H1 (cell line): ENCODE data around the gene NDRG4. TPM values are rescaled to one million over a fixed set of nuclear protein-coding genes. Genes with fewer than 3 reads are reported as not detected.

Source experiments
- CTCF ChIA-PET: fragments of 300-600 bp; sonication (Branson Sonifier 250); formaldehyde crosslinking; loops from one replicate; lab custom pipeline; 2021; ENCODE audit not compliant: partially characterized antibody; lab: Charles Lee
- POLR2A ChIA-PET: fragments of 300-600 bp; sonication (Branson Sonifier 250); formaldehyde crosslinking; loops from one replicate; lab custom pipeline; 2021; ENCODE audit warnings: inconsistent platforms; ENCODE audit not compliant: partially characterized antibody; lab: Charles Lee
- DNase-seq, 2 experiments: peaks; one replicate each; pipeline versions ENCODE4 v3.0.0 to v3.0.0-alpha.2; 2010 to 2022; ENCODE audit warnings: low spot score in 2 of 2, low read depth in 1 of 2, mixed read lengths in 1 of 2
- FAIRE-seq: peaks from 2 replicates; lab custom pipeline; 2011; peaks lifted over from hg19 to GRCh38; lab: Jason Lieb, UNC
- H2AFZ ChIP-seq: 2 replicates; pipeline ENCODE4 v1.8.1; 2012; ENCODE audit warnings: low read length, inconsistent platforms
- H2AK5ac ChIP-seq: 2 replicates; pipeline ENCODE4 v1.6.1; 2013; ENCODE audit warnings: low read depth, low read length
- H2BK120ac ChIP-seq: replicated peaks from 2 replicates; pipeline ENCODE3; 2013; ENCODE audit warnings: low read depth, low read length, inconsistent platforms
- H2BK12ac ChIP-seq: 2 replicates; pipeline ENCODE4 v1.6.1; 2013; ENCODE audit warnings: low read depth, low read length
- H2BK15ac ChIP-seq: 2 replicates; pipeline ENCODE4 v1.6.1; 2013; ENCODE audit warnings: low read length
- H2BK20ac ChIP-seq: 2 replicates; pipeline ENCODE4 v1.6.1; 2013; ENCODE audit warnings: low read length
- H2BK5ac ChIP-seq: 2 replicates; pipeline ENCODE4 v1.6.1; 2013; ENCODE audit warnings: low read depth, low read length
- H3K14ac ChIP-seq: 2 replicates; pipeline ENCODE4 v1.6.1; 2013; ENCODE audit warnings: inconsistent platforms; ENCODE audit not compliant: insufficient read length
- H3K18ac ChIP-seq: 2 replicates; pipeline ENCODE4 v1.6.1; 2013; ENCODE audit warnings: low read length; ENCODE audit errors: extremely low read depth
- H3K23ac ChIP-seq: 2 replicates; pipeline ENCODE4 v1.6.1; 2013; ENCODE audit warnings: inconsistent platforms; ENCODE audit not compliant: insufficient read length
- H3K23me2 ChIP-seq: 2 replicates; pipeline ENCODE4 v1.6.1; 2013; ENCODE audit warnings: low read depth, low read length
- H3K27ac ChIP-seq: 2 replicates; pipeline ENCODE4 v1.6.1; 2011; ENCODE audit warnings: low read depth, low read length, inconsistent platforms
- H3K27me3 ChIP-seq, 4 experiments: replicated peaks in 1 of 4; 1 replicate in 1 of 4; 2 replicates in 3 of 4; pipeline versions ENCODE4 v1.6.1 to v1.8.1; 2011 to 2013; ENCODE audit warnings: low read length in 3 of 4, mild to moderate bottlenecking in 3 of 4, inconsistent platforms in 2 of 4, mixed read lengths in 2 of 4, moderate library complexity in 1 of 4; ENCODE audit not compliant: control insufficient read depth in 3 of 4, insufficient read depth in 3 of 4; ENCODE audit errors: extremely low read depth in 1 of 4
- H3K36me3 ChIP-seq, 4 experiments: 2 replicates each; pipeline versions ENCODE4 v1.6.1 to v1.8.1; 2011 to 2013; ENCODE audit warnings: mild to moderate bottlenecking in 4 of 4, low read length in 3 of 4, moderate library complexity in 2 of 4, control low read depth in 1 of 4, inconsistent platforms in 1 of 4; ENCODE audit not compliant: insufficient read depth in 4 of 4, control insufficient read depth in 2 of 4
- H3K4ac ChIP-seq: replicated peaks from 2 replicates; pipeline ENCODE3; 2013; ENCODE audit warnings: low read length, low read depth, mixed read lengths, inconsistent platforms; ENCODE audit not compliant: insufficient read length
- H3K4me1 ChIP-seq, 4 experiments: replicated peaks in 1 of 4; 1 replicate in 1 of 4; 2 replicates in 3 of 4; pipeline versions ENCODE4 v1.6.1 to v1.8.1; 2011 to 2013; ENCODE audit warnings: low read length in 3 of 4, inconsistent platforms in 2 of 4, mixed read lengths in 1 of 4; ENCODE audit not compliant: insufficient read depth in 4 of 4, control insufficient read depth in 3 of 4
- H3K4me2 ChIP-seq, 2 experiments: 2 replicates each; pipeline versions ENCODE4 v1.6.1 to v1.8.1; 2011 to 2013; ENCODE audit warnings: low read depth in 2 of 2, low read length in 2 of 2, control low read depth in 1 of 2, inconsistent platforms in 1 of 2, mild to moderate bottlenecking in 1 of 2; ENCODE audit not compliant: insufficient read depth in 1 of 2
- H3K4me3 ChIP-seq, 4 experiments: fragments of 200-600, 300-600 bp in 1 of 4; sonication (generic), shearing (Covaris generic), sonication (Bioruptor Twin) in 1 of 4; 2 replicates each; pipeline versions ENCODE4 v1.5.1 to v1.8.1; 2011 to 2016; ENCODE audit warnings: low read length in 4 of 4, low read depth in 3 of 4, control low read depth in 2 of 4, inconsistent platforms in 2 of 4, mild to moderate bottlenecking in 2 of 4, mixed read lengths in 1 of 4, moderate library complexity in 1 of 4; ENCODE audit not compliant: insufficient read depth in 2 of 4; ENCODE audit errors: extremely low read depth in 1 of 4
- H3K56ac ChIP-seq: replicated peaks from 2 replicates; pipeline ENCODE3; 2013; ENCODE audit warnings: low read depth, mild to moderate bottlenecking, mixed read lengths, low read length, inconsistent platforms; ENCODE audit not compliant: insufficient read length
- H3K79me1 ChIP-seq: 2 replicates; pipeline ENCODE4 v1.6.1; 2013; ENCODE audit warnings: low read depth, low read length, control low read depth
- H3K79me2 ChIP-seq, 2 experiments: 2 replicates each; pipeline versions ENCODE4 v1.6.1 to v1.8.1; 2012 to 2013; ENCODE audit warnings: low read length in 2 of 2, mild to moderate bottlenecking in 2 of 2, inconsistent platforms in 1 of 2; ENCODE audit not compliant: insufficient read depth in 2 of 2, control insufficient read depth in 1 of 2
- H3K9ac ChIP-seq, 4 experiments: replicated peaks in 1 of 4; 1 replicate in 1 of 4; 2 replicates in 3 of 4; pipeline versions ENCODE4 v1.6.1 to v1.8.1; 2011 to 2013; ENCODE audit warnings: low read depth in 3 of 4, low read length in 3 of 4, control low read depth in 2 of 4, mild to moderate bottlenecking in 2 of 4, moderate library complexity in 2 of 4, inconsistent platforms in 1 of 4; ENCODE audit errors: extremely low read depth in 1 of 4
- H3K9me3 ChIP-seq, 2 experiments: 2 replicates each; pipeline versions ENCODE4 v1.6.1 to v1.8.1; 2012 to 2013; ENCODE audit warnings: mild to moderate bottlenecking in 2 of 2, moderate library complexity in 2 of 2, control low read depth in 1 of 2, inconsistent platforms in 1 of 2, low read depth in 1 of 2, low read length in 1 of 2, mixed read lengths in 1 of 2; ENCODE audit not compliant: insufficient read depth in 2 of 2
- H4K20me1 ChIP-seq, 2 experiments: replicated peaks in 1 of 2; 2 replicates each; pipeline versions ENCODE3 to v1.8.1; 2011 to 2013; ENCODE audit warnings: inconsistent platforms in 2 of 2, low read length in 2 of 2, mild to moderate bottlenecking in 1 of 2; ENCODE audit not compliant: insufficient read depth in 2 of 2, control insufficient read depth in 1 of 2
- H4K5ac ChIP-seq: 2 replicates; pipeline ENCODE4 v1.6.1; 2013; ENCODE audit warnings: low read length, low read depth, mixed read lengths, inconsistent platforms; ENCODE audit not compliant: insufficient read length
- H4K8ac ChIP-seq: 2 replicates; pipeline ENCODE4 v1.8.0; 2013; ENCODE audit warnings: mild to moderate bottlenecking, moderate library complexity, low read length, inconsistent platforms; ENCODE audit not compliant: insufficient read depth; ENCODE audit errors: extremely low read depth
- H4K91ac ChIP-seq: replicated peaks from 2 replicates; pipeline ENCODE3; 2013; ENCODE audit warnings: low read length, mixed read lengths, inconsistent platforms; ENCODE audit not compliant: insufficient read length
- ASH2L ChIP-seq: fragments of 200-600, 300-600 bp; sonication (generic); IDR thresholded peaks from one replicate; pipeline ENCODE4 v1.7.1; 2017; ENCODE audit warnings: low read length
- BACH1 ChIP-seq: IDR thresholded peaks from 2 replicates; pipeline ENCODE4 v1.6.1; 2012; ENCODE audit warnings: low read length, improper control_type of control experiment
- CBX5 ChIP-seq: fragments of 300-800, 300-1000 bp; sonication (generic); IDR thresholded peaks from 2 replicates; pipeline ENCODE4 v1.7.1; 2016; ENCODE audit warnings: antibody characterized with exemption, low read length, low read depth
- CREB1 ChIP-seq: IDR thresholded peaks from 2 replicates; pipeline ENCODE4 v1.6.1; 2012; ENCODE audit warnings: inconsistent platforms
- GABPA ChIP-seq: IDR thresholded peaks from 2 replicates; pipeline ENCODE4 v1.6.1; 2011; ENCODE audit warnings: mild to moderate bottlenecking, low read length, moderate library complexity, borderline replicate concordance; ENCODE audit not compliant: insufficient read depth
- KDM1A ChIP-seq: fragments of 200-600, 300-600 bp; sonication (generic); IDR thresholded peaks from 2 replicates; pipeline ENCODE4 v1.7.1; 2016; ENCODE audit warnings: mild to moderate bottlenecking, low read length, borderline replicate concordance
- PHF8 ChIP-seq: fragments of 200-600 bp; sonication (generic); conservative IDR thresholded peaks from 2 replicates; pipeline ENCODE4 v1.7.1; 2012; ENCODE audit warnings: low read depth, mild to moderate bottlenecking, inconsistent platforms, low read length, moderate library complexity
- POU5F1 ChIP-seq: IDR thresholded peaks from 2 replicates; pipeline ENCODE4 v1.6.1; 2011; ENCODE audit warnings: low read depth, mild to moderate bottlenecking, low read length, moderate library complexity
- TCF12 ChIP-seq: IDR thresholded peaks from 2 replicates; pipeline ENCODE4 v1.6.1; 2011; ENCODE audit warnings: low read depth, mild to moderate bottlenecking, low read length
- YY1 ChIP-seq: IDR thresholded peaks from 2 replicates; pipeline ENCODE4 v1.6.1; 2011; ENCODE audit warnings: low read depth, mild to moderate bottlenecking, low read length
- WGBS, 2 experiments: shearing (Covaris generic) in 1 of 2; methylation state at CpG; one replicate each; pipeline versions ENCODE4 v1.1.6 to v1.1.7; 2013 to 2015; ENCODE audit warnings: low lambda C conversion rate in 2 of 2, mixed read lengths in 2 of 2, inconsistent platforms in 1 of 2, low coverage in 1 of 2, missing lambda C conversion rate in 1 of 2; ENCODE audit not compliant: insufficient replicate concordance in 2 of 2, insufficient coverage in 1 of 2, insufficient read length in 1 of 2; ENCODE audit errors: extremely low coverage in 1 of 2, missing lambda C conversion rate in 1 of 2; 5-methylcytosine and 5-hydroxymethylcytosine counted together
- polyA plus RNA-seq, 7 experiments: library from polyadenylated mRNA; depleted of rRNA in 3 of 7; stranded (reverse) in 5 of 7; unstranded in 2 of 7; fragments of >200 nt in 5 of 7; fragments of 200-250 nt in 2 of 7; gene quantifications; 1 replicate in 5 of 7; 2 replicates in 1 of 7; 4 replicates in 1 of 7; pipeline versions ENCODE4 v1.2.1 to v1.2.3, GENCODE V29; 2011 to 2013; ENCODE audit warnings: missing spikeins in 2 of 7, mixed read lengths in 2 of 7
- total RNA-seq: library from RNA; stranded (reverse); fragmentation: NEBNext Ultra II Directional; extraction: Animal tissue kit (Norgen Biotek cat#: 25700); gene quantifications from 2 replicates; pipeline ENCODE4 v1.2.1, GENCODE V29; 2021

NDRG4 gene
- total and polyA plus RNA-seq, 2 of the 8 experiments (the other 6 are each of a cell fraction or from before 2014, with no cell fraction given), result 20.8 to 30.9 TPM

- POLR2A ChIA-PET, result interaction anchor here (0.9 to 1.3 kb wide), 2 partner anchors 9 kb away, joined by 3 read pairs; no protein-coding TSS in a partner anchor
- no peak overlapping the region for H3K9ac ChIP-seq
- H3K27ac ChIP-seq, result no peak overlapping the region
Measured at GRCh38 chr16:58509256-58510096, 9.5 kb downstream of the NDRG4 start.

More at GRCh38 chr16:58509256-58510096, 9.5 kb downstream of the NDRG4 start:
- no peak overlapping the region for H3K14ac ChIP-seq
- CTCF ChIA-PET, result interaction anchor here (0.8 to 1.4 kb wide), 6 partner anchors 10 to 173 kb away, joined by 3 to 5 read pairs (median 3); partner anchors contain the start of gene NDRG4
- H3K4me2 ChIP-seq, result no peak overlapping the region
- no peak overlapping the region for H2BK15ac ChIP-seq
- peaks cover 0 to 6% of the 10 kb centered on the region in 2 experiments; a peak in 2 of 4 replicates for H3K79me2 ChIP-seq
- H2AFZ ChIP-seq, result no peak overlapping the region
- H4K5ac ChIP-seq, result no peak overlapping the region
- no peak overlapping the region for H3K56ac ChIP-seq
- H3K79me1 ChIP-seq, result no peaks in the 10 kb centered on the region; the same call in 1 of the 2 replicates
- no peak overlapping the region for H4K8ac ChIP-seq
- DNase-seq, result no peak
- no peak for FAIRE-seq
- H3K23me2 ChIP-seq, result no peaks in the 10 kb centered on the region
- peaks cover 0 to 6% (median under 1%) of the 10 kb centered on the region in 4 experiments; a peak in 2 of 7 replicates for H3K4me1 ChIP-seq
- H2BK12ac ChIP-seq, result no peak overlapping the region
- H4K91ac ChIP-seq, result no peak overlapping the region
- no peaks in the 10 kb centered on the region for H3K9me3 ChIP-seq
- TF ChIP-seq CREB1 (no peak), GABPA (no peak), BACH1 (no peak), PHF8 (no peak), YY1 (no peak), ASH2L (no peak), TCF12 (no peak), POU5F1 (no peak), CBX5 (no peak), KDM1A (no peak)
- H4K20me1 ChIP-seq, result peaks cover 4 to 6% of the 10 kb centered on the region in 2 experiments
- no peak overlapping the region for H3K4me3 ChIP-seq
- H2BK5ac ChIP-seq, result no peak overlapping the region
- no peak overlapping the region for H3K4ac ChIP-seq
- no peaks in the 10 kb centered on the region for H3K27me3 ChIP-seq
- 89% methylated on average over 9 of the region's 9 CpGs; no CpG with 5 or more reads in 1 of the 2 experiments for WGBS, 2 experiments
- no peak overlapping the region for H3K18ac ChIP-seq
- H2BK20ac ChIP-seq, result no peak overlapping the region
- no peak overlapping the region for H2BK120ac ChIP-seq
- no peak overlapping the region for H3K23ac ChIP-seq
- no peak overlapping the region for H2AK5ac ChIP-seq
- H3K36me3 ChIP-seq, result 0 out of 8 replicates have a peak, but pooled peaks cover 0 to 5% (median 0%) of the 10 kb centered on the region in 4 experiments
